Fibroblast of skin of left biceps (primary cell): ENCODE results near the gene C1orf35.
A peak's percentile ranks its signal among the peaks of the same experiment; 100 is the strongest.

ENCODE experiments used
- DNase-seq, 2 experiments: peaks; one replicate each; pipeline ENCODE4 v3.0.0-alpha.2; 2013; ENCODE audit warnings: low read depth in 2 of 2

Gene C1orf35

DNA sequence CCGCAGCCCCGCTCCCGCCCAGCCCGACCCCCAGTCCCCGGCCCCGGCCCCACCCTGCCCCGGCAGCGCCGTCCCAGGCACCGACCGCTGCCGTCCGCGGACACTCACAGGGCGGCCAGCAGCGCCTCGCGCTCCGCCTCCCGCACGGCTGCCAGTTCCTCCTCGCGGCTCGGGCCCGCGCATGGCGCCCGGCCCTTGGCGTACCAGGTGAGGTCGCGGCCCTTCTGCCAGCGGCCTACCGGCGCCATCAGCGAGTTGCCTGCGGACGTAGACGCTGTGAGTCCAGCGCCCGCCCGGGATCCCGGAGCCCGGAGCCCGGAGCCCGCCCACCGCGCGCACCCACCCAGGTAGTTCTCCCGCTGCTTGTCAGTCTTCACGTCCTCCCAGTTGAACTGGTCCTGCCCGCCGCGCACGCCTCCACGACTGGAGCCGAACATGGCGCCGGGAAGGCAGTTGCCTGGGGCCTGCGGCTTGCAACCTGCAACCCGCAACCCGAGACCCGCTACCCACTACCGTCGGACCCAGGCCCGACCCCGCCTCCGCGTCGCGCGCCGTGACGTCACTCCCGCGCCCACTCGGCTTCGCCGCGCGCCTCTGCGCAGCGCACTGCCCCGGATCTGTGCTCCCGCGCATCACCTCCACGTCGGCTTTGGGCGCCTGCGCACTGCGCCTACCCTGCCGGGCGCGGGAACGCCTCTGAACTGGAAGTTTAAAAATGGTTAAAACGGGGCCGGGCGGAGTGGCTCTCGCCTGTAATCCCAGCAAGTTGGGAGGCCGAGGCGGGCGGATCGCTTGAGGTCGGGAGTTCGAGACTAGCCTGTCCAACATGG is at the start of gene C1orf35:
C1orf35 (minus strand) TSS at position 535 of the 830 bp plus-strand sequence; CDS start at position 437, 98 bp downstream.
- peak; percentile 62 to 72 for DNase-seq

DNA sequence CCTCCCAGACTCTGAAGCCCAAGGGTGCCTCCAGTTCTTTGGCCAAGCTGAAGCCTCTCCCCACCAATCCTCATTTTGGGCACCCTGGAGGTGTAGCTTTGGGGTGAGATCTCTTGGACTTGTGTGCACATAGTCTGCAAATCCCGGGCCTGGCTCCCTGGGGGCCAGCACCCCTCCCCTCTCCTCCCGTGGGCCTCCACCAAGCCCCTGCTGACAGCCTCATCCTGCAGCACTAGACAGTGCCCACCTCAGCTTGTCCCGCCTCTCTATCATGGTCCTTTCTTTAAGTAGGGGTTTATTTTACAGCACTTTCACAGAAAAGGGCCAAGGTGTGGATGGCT is 49.8 kb upstream of the C1orf35 start:
- DNase-seq: no peak

DNA sequence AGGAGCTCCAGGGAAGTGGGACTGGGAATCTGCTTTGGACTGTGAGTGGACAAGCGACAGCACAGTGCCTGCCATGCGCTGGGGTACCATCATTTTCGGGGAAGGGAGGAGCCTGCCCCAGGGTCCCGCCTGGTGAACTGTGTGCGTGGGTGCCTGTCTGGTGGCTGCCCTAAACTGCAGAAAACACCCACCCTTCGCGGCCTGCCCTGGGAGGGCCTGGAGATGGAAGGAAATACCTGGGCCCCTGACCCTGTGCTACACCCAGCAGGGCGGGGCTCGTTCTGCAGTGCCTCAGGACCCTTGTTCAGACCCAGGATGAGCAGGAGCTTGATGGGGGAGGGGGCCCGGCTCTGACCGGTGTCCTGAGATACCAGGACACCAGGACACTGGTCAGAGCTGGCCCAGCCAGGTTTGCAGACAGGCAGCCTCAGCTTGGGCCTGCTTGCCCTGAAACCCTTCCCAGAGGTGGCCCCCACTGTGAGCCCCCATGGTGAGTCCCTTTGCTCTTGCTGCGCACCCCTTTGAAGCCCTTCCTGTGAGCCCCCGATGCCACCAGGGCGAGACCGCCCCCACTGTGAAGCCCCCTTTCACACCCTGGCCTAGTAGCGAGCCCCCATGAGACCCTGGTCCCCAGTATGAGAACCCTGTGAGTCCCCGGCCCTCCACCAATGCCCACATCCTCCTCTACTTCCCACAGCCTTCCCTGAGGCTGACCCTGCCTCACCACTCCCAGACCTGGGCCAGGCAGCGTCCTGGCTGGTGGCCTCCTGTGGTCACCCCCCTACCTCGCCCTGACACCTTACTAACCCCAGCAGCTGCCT is 49.2 kb upstream of the C1orf35 start:
- DNase-seq: no peak

DNA sequence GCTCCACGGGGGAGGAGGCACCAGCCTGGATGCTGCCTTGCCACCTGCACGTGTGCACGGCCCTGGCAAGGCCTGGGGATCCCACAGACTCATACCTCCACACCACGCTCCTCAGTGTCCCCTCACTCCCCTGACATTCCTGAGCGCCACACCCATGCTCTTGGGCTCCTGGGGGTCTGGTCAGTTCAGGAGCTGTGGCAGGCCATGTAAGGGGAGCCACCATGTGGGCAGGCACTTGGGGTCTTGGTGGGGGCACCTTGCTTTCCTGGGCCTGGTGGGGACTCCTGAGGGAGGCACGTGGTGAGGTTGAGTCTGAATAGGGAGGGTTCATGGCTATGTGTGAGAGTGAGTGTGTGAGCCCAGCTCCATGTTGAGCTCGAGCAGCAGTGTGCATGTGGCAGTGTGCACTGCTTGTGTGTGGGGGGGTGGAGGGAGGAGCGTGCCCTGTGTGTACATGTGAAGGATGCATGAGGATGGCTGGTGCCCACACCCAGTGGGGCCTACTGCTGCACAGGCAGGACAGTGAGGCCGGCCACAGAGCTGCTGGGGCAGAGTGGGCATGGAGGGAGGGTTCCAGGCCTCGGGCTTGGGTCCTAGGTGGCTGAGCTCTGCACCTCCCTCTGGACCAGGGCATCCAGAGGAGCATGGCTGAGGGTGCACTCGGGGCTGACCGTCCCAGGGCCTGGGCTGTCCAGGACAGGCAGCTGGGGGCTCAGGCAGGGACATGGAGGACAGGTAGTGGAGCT is 48.2 kb upstream of the C1orf35 start:
- DNase-seq: no peak

DNA sequence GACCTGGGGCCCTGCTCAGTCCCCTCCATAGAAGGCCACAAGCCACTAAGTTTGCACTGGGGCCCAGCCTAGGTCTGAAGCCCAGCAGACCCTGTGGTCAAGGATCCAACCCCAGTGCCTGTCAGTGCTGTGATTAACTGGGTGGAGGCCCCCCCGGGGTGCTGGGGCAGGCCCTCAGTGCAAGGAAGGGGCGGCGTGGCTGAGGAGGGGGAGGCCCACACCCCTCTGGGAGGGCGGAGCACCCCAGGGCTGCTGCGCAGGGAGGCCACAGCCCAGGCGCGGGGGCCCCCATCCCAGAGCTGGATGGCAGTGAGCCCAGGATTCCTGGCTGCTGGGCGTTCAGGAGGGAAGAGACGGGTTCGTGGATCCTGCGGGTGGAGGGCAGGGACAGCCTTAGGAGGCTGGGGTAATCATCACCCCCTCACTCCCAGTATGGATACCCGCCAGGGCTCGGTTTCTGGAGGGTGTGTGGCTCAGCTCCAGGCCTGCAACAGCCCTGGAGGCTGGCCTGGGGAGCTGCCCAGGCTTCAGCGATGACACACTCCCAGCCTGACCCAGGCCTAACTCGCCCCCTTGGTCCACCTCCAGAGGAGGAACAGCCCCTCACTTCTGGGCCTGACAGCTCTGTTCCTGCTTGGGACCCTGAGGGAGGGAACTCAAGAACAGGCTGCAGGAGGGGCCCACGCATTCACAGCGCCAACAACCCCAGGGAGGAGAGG is 47.5 kb upstream of the C1orf35 start:
- peak; percentile 59 to 60 for DNase-seq

DNA sequence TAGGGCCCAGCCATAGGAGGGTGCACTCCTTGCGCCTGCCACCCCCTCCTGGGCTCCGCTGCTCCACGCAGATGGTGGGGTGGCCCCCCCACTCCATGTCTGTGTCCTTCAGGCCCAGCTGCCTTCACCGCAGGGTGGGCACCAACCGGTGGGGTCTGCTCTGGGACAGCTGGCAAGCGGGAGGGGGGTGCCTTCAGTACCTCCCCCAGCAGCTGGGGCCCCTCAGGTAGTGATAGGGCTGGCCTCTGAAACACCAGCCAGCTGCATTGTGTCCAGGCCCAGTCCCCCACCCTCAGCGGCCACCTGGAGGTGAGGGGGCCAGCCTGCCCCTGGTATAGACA is 47.0 kb upstream of the C1orf35 start:
- DNase-seq: no peak

DNA sequence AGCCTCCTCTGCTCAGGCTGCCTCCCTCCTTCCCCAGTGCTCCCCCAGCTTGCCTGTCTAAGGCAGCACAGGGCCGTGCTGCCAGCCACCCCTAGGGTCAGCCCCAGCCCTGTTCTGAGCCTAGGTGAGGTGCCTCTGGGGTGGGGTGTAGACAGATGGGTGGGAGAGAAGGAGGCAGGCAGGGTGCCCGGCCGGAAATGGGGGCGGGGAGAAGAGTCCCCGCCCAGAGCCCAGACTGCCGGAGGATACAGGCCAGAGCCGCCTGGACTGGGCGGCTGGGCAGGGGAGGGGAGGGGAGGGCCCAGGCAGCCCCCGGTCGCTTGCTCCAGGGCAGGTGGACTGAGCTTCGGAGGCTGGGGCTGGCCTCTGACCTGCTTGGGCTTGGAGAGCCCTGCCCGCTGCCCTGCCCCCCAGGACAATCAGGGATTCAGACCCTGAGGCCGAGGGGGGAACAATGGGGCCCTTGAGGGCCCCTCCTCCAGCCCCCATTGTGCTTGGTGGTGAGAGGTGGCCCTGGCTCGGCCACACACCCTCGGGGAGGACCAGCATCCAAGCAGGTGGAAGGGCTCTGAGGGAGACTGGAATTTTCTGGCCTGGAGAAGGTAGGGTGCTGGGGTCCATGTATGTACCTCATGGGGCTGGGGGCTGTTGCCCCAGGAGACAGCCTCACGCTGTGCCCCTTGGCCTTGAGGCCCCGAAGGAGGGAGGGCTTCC is 46.4 kb upstream of the C1orf35 start, which contains the start of gene GJC2:
GJC2 (plus strand) TSS at position 525 of the 714 bp plus-strand sequence. CDS start 7,829 bp downstream, outside the sequence.
- DNase-seq: no peak

DNA sequence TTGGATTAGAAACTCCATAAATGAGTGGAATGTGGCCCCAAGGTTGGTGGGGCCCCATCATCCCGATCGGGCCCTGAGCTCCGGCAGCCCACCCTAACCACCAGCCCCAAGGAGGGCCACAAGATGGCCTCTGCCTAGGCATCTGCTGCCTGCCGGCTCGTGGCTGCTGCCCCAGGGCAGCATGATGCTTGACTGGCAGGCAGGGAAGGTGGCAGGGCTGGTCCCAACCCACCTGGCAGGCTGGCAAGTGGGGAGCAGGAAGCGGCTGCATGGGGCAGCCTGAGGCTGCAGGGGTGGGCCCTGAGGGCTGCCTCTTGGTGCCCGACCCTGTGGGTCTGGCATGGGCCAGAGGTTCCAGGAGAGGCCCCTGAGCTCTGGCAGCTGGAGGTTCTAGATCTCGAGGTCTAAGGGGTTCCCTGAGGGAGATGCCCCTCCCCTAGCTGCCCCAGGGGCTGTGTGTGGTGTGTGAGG is 45.8 kb upstream of the C1orf35 start:
- no peak for DNase-seq

DNA sequence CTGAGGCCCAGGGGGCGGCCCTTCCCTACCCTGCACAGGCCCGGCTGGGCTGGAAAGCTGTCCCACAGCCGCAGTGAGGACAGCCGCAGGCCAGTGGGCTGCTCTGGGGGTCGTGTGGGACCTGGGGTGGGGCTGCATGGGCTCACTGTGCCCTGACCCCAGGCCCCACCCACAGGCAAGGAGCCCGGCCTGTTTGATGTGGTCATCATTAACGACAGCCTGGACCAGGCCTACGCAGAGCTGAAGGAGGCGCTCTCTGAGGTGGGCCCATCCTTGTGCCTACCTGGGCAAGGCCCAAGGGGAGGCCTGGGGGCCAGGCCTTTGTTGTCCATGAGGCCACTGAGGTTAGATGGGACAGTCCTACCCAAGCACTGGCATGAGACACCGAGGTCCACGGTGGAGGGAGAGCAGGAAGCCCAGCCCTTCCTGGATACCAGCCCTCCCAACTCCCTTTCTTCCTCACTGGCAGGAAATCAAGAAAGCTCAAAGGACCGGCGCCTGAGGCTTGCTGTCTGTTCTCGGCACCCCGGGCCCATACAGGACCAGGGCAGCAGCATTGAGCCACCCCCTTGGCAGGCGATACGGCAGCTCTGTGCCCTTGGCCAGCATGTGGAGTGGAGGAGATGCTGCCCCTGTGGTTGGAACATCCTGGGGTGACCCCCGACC is 45.2 kb upstream of the C1orf35 start:
- no peak for DNase-seq

DNA sequence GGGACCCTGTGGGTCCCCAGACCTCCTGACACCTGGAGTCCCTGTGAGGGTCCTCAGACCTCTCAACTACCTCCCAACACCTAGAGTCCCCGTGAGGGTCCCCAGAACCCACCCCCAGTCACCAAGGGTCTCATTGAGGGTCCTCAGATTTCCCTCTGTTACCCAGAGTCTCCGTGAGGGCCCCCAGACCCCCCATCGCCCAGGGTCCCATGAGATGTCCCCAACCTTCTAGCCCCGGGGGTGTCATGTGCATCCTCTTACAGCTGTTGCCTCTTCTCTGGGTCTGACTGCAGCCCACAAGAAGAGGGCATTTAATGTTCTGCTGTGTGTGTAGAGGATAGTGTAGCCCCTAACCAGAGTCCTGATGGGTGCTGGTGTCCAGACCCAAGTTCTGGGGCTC is 44.6 kb upstream of the C1orf35 start:
- DNase-seq: no peak

DNA sequence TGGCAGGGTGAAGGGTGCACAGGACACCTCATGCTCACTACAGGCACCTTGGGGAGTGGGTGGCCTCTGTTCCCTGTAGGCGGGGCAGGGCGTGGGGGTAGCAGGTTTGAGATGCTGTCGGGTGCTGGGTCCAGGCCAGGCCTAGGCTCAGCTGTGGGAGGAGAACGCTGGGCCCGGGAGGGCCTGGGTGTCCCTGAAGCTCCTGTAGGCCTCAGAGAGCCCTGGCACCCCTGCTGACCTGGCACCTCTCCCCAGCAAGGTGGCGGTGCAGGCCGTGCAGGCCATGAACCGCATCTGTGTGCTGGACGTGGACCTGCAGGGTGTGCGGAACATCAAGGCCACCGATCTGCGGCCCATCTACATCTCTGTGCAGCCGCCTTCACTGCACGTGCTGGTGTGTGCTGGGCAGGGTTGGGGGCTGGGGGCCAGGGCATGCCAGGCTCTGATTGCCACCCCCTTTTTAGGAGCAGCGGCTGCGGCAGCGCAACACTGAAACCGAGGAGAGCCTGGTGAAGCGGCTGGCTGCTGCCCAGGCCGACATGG is 44.1 kb upstream of the C1orf35 start:
- no peak for DNase-seq

DNA sequence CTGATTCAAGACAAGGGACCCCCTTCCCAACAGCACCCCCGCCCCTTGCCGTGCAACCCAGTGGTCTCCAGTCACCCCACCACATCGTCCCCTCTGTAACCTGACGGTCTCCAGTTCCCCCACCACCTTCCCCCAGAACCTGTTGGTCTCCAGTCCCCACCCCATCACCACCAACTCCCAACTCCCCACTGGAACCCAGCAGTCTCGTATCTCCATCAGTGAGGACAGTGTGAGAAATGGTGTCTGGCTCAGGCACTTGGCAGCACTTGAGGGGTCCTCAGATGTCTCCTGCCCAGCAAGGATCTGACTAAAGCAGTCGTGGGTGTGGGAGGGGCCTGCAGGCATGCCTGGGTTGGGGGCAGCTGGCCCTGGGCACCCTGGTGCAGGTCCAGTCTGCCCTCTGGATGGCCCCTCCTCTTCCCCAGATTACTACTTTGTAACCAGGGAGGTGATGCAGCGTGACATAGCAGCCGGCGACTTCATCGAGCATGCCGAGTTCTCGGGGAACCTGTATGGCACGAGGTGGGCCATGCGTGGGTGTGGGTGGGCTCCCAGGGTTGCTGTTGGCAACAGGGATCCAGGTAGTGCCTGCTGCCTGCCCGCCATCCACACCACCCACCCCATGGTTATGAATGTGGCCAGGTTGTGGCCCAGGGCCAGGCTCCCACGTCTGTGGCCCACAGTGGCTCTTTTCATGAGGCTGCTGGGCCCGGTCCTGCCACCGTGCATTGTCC is 43.5 kb upstream of the C1orf35 start:
- no peak for DNase-seq

DNA sequence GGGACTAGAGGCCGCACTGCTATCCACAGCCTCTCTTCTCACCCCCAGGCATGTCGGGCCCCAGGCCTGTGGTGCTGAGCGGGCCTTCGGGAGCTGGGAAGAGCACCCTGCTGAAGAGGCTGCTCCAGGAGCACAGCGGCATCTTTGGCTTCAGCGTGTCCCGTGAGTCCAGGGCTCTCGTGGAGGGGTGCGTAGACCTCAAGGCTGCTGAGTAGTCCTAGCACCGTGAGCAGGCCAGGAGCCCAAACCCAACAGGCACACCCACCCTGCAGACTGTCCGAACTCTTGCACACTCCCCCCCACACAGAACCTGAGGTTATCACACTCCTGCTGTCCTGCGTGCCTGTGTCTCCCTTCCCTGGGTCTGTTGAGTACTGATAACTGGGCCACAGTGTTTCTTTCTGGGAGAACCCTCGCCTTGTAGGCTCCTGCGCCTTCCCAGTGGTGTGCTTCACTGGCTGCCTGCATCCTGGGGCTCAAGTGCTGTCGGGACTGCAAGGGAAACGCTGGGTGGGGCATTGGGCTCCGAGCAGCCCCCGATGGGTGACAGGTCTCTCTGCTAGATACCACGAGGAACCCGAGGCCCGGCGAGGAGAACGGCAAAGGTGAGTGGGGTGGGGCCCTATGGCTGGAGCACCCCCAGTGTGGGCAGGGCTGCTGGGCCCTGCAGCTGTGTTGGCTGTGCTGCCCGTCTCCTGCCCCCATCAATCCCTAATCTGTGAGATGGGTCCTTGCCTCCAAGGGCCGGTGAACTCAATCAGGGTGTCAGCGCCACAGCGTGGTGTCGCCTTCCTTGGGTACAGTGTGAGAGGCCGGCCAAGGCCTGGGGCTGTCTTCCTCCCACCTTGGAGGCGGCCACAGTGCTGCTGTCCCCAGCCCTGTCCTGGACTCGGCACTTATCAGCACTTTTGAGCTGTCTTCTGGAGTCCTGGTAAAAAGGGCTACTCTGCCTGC is 42.6 kb upstream of the C1orf35 start:
- no peak for DNase-seq

DNA sequence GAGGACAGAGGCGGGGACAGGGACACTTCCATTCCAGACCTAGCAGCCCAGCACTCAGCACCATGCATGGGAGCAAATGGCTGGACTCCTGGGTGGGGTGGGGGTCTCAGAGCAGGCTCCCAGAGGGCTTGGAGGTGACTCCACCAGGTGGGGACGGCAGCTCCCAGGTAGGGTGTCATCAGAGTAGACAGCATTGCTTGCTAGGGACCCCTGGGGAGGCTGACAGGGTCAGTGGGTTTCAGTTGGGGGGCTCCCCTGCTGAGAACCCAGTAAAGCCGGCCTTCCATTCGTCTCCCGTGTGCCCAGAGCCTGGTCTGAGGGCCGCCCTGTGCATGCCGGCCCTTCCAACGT is 41.8 kb upstream of the C1orf35 start:
- DNase-seq: no peak

DNA sequence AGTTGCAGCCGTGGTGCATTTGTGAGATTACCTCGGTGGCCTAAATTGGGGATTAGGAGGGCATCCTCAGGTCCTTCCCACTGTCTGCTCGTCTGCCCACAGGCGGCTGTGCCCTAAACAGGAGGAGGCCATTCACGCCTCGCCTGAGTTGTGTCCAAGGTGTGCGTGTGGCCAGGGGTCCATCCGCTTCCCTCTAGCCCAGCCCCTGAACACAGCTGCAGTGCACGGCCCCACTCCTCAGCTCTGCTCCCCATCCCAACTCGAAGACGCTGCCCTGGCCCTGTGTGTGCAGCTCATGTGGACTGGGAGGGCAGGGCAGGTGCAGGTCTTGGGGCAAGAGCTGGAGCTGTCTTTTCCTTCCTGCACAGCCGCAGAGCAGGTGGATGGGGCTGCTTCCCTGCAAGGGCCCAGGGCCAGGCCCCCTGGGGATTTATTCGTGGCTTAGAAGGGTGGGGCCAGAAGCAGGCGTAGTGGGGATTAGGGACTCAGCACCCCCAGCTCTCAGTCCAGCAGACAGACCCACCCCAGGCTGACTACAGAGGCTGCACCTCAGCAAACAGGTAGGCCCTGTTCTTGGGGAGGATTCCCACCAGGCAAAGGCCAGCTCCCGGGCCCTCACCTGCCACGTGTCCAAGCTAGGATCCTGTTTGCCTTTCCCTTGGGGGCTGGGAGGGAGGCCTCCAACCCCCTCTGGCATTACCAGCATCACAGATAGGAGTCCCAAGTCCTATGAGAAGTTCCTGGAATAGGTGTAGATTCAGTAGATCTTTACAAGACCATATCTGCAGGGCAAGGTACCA is 41.3 kb upstream of the C1orf35 start:
- DNase-seq: no peak

DNA sequence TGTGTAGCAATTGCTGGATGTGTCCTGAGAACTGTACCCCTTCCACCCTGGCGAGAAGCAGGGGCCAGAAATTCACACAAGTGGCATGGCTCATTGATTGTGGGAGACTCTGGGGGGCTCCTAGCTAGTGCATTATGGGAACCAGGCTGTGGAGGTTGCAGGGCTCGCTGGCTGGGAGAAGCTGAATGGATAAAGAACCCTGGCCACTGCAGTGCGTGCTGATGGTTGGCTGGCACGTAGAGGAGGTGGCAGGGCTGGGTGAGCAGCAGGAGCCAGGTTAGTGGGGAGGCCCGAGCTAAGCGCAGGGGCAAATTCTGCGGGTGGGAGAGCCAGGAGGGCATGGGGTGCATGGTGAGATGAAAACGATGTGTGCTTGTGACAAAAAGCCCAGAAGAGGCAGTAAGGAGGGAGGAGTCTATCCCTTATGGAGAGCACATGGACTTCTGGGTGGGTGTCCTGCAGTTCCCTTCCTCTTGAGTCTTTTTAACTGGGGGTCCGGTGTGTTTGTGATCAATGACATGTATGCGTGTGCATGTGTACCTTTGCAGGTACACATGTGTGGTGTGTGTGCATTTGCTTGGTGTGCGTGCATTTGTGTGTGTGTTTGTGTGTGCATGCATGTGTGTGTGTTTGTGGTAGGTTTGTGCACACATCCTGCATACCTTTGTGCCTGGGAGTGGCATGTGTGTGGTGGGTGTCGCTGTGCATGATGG is 40.5 kb upstream of the C1orf35 start:
- DNase-seq: no peak

DNA sequence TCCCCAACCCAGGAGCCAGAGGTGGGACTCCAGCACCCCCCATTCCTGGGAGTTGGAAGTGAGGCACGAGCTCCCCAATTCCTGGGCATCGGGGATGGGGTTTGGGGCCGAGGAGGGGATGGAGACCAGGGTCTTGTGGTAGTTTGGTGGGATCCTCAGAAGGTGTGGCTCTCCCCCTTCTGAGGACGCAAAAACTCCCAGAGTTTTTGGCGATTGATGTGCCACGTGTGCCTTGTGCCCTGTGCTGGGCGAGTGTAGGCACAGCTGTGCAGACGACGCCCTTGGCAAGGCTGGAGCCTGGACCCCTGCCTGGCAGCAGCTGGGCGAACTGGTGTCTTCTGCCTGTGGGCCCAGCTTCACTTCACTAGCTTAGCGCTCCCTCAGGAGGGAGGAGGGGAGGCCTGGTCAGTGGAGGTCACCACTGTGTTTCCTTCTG is 39.6 kb upstream of the C1orf35 start:
- no peak for DNase-seq
